GM23248 (cell line): Measurements from ENCODE around the gene C1QA.

Source experiments
- EZH2 ChIP-seq: fragments of 200-600 bp; sonication (generic); IDR thresholded peaks from 2 replicates; pipeline ENCODE4 v1.6.1; 2018; ENCODE audit warnings: antibody characterized with exemption, mild to moderate bottlenecking; ENCODE audit not compliant: insufficient read depth, poor library complexity, severe bottlenecking
- EZH2phosphoT487 ChIP-seq: fragments of 200-600 bp; sonication (generic); IDR thresholded peaks from 2 replicates; pipeline ENCODE4 v1.6.1; 2018; ENCODE audit warnings: antibody characterized with exemption, moderate library complexity, mild to moderate bottlenecking, low read depth; ENCODE audit not compliant: insufficient read depth

GRCh38 chr1:22662986-22663408 lies 26.6 kb downstream of the C1QA start:
- no peak for TF ChIP-seq EZH2phosphoT487
- TF ChIP-seq EZH2, result no peak
